Stimulated activated CD4-positive, alpha-beta T cell treated with anti-CD3 and anti-CD28 coated beads, Interleukin-12 subunit alpha, Interleukin-12 subunit beta, amount 100 ng/mL, for 48 hours (primary cell): ENCODE measurements around the gene P2RX4.
"Not testable (repeated sequence)": the region's sequence is repeated elsewhere in the genome, so short reads cannot be mapped to it uniquely, and the experiment has no call there.

Experiments used
- DNase-seq, 3 donors: peaks; one replicate each; pipeline ENCODE4 v3.0.0-alpha.2; 2020; ENCODE audit warnings: low read depth in 2 of 3, low spot score in 1 of 3

Gene P2RX4

DNA sequence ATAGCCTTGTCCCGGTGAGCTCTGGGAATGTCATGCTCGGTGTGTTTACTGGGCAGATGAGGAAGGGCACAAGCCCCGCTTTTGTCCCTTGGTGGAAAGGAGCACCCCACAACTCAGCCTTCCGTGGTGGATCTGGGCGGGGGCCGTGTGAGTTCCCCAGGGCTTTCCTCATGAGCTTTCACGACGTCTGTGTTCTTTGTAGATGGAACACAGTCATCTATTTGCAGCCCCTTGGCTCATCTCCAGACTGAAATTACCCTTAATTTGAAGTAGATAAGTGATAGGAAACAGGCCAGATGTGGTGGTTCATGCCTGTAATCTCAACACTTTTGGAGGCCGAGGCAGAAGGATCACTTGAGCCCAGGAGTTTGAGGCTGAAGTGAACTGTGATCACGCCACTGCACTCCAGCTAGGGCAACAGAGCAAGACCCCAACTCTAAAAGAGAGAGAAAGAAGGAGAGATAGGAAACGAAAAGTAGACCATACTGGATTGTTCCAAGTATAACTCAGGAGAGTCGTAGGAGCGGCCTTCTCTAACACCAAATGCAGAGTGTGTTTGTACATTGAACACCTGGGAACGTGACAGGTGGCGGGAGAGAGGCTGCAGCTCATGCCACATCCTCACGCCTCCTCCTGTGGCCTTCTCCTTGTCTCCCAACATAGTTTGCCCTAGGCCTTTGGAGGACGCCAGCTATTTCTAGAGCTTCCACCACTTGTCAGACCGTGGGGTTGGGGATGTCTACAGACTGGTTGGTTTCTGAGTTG is 8.8 kb downstream of the P2RX4 start:
- no peak for DNase-seq

- DNase-seq, result no peak
These were observed 9.5 kb downstream of the P2RX4 start for GRCh38 chr12:121219353-121219986.

DNA sequence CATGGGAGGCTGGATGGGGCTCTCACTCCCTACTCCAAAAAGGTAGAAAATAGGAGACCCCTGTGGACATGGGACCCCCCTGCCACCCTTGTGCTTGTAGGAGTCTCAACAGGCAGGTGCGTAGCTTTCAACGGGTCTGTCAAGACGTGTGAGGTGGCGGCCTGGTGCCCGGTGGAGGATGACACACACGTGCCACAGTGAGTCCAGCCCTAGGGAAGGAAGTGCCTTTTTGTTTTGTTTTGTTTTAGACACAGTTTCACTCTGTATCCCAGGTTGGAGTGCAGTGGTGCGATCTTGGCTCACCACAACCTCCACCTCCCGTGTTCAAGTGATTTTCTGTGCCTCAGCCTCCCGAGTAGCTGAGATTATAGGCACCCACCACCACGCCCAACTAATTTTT is 12.9 kb downstream of the P2RX4 start:
- DNase-seq, result no peak

DNA sequence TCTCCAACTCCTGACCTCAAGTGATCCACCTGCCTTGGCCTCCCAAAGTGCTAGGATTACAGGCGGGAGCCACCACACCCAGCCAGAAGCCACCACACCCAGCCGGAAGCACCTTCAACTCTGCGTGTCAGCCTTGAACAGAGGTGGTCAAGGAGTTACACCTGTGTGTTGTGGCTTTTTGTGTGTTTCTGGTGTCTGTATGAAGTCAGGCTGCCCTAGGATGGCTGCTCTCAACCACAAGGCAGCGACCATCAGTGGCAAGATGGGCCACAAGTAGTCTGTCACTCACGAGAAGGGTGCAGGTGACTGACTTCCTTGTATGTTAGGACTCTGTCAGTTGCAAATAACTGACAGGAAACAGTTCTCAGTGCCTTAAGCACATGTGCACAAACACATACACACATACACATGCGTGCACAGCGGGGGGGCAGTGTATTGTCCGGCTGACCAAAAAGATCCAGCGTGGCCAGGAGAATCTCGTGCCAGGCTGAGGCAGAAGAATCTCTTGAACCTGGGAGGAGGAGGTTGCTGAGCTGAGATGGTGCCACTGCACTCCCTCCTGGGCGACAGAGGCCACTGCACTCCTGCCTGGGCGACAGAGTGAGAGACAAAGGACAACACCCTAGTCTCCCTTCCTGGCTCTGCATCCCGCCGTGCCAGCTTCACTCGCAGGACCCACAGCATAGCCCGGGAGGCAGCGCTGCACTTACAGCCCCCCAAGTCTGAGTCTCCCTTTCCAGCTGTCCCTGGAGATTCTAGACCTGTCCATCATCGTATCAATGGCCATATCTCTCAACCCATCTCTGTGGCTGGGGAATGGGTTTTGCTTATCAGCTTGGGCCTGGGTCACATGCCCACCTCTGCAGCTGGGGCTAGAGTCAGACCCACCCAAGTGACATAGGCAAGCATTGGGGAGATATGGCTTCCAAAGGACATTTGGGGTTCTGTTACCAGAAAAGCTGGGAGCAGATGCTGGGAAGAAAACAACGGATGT is 13.7 kb downstream of the P2RX4 start:
- no peak for DNase-seq

DNA sequence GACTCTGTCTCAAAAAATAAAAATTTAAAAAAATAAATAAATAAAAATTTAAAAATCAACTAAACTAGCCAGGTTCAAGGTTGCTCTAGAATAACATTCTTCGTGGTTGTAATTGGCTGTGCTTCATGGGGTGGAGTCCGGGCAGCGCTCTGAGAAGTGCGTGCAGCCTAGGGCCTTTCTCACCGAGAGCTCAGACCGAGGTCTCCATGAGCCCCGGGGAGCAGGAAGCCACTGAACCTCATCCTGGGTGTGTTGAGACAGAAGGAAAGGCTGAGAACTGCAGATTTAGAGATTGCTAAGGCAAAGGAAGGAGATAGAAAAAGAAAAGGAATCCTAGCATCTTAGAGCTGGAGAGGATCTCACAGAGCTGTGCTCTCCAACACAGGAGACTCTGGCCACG is 14.7 kb downstream of the P2RX4 start:
- no peak for DNase-seq

- no peak for DNase-seq
These were observed 16.5 kb downstream of the P2RX4 start for GRCh38 chr12:121226399-121226798.

- DNase-seq, result not testable (repeated sequence)
These were observed 16.9 kb downstream of the P2RX4 start for GRCh38 chr12:121226871-121227270.

- no peak for DNase-seq
These were observed 17.4 kb downstream of the P2RX4 start for GRCh38 chr12:121227294-121227693.

DNA sequence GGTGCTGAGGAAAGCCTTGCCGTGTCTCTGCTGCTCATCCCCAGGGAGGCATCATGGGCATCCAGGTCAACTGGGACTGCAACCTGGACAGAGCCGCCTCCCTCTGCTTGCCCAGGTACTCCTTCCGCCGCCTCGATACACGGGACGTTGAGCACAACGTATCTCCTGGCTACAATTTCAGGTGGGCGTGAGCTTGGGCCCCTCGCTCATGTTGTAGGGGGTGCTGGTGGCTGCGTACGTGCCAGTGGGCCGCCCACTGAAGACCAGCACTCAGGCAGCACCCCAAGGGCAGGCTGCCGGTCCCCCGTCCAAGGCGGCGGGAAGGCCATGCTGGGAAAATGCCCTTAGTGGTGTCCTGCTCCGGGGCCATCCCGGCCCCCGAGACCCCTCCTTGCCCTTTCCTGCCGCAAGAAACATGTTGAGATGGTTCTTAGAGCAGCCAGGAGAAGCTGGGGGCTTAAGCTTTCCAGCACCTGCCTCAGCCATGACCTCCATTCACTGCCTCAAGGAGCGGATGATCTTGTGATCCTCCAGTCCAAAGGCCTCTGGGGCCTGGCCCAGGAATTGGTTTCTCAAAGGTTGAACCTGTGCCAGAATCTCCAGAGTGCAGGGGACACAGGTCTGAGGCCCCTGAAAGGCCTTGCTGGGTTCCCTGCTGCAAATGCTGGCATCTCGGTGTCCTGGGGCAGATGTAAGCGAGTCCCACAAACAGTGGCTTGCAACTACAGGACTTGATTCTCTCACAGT is 19.2 kb downstream of the P2RX4 start:
- DNase-seq, result no peak

DNA sequence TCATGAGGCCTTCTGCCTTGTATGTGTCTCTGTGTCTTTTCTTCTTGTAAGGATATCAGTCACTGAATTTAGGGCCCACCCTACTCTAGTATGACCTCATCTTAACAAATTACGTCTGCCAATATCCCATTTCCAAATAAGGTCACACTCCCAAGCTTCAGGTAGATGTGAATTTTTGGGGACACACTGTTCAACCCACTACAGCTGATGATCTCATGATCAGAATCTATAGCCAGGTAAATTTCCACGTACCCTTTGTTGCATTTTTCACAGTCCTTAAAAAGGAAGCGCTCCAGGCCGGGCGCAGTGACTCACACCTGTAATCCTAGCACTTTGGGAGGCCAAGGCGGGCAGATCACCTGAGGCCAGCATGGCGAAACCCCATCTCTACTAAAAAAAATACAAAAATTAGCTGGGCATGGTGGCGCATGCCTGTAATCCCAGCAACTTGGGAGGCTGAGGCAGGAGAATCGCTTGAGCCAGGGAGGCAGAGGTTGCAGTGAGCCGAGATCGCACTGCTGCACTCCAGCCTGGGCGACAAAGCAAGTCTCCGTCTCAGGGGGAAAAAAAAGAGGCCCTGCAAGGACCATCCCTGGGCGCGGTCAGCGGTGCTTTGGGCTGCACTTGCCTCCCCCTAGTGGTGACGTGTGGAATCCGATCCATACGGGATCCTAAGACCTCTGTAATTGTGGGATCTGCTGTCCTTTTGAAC is 20.1 kb downstream of the P2RX4 start:
- peak in 2 of 3 donors; percentile 52 to 53 for DNase-seq

GRCh38 chr12:121230538-121230907 is 20.6 kb downstream of the P2RX4 start:
- DNase-seq, result no peak

DNA sequence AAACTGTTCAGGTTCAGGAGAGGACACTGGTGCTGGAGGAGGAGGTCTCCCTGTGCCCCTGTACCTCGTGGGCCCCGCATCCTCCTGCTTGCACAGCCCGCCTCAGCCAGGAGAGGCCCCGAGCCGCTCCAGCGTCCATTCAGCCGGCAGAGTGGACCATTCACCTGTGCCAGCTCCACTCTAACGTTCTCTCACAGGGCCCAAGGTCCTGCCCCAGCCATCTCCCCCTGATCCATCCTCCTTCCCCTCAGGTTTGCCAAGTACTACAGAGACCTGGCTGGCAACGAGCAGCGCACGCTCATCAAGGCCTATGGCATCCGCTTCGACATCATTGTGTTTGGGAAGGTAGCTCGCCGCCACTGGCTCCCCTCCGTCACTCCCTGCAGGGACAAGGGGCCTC is 22.2 kb downstream of the P2RX4 start:
- no peak for DNase-seq

DNA sequence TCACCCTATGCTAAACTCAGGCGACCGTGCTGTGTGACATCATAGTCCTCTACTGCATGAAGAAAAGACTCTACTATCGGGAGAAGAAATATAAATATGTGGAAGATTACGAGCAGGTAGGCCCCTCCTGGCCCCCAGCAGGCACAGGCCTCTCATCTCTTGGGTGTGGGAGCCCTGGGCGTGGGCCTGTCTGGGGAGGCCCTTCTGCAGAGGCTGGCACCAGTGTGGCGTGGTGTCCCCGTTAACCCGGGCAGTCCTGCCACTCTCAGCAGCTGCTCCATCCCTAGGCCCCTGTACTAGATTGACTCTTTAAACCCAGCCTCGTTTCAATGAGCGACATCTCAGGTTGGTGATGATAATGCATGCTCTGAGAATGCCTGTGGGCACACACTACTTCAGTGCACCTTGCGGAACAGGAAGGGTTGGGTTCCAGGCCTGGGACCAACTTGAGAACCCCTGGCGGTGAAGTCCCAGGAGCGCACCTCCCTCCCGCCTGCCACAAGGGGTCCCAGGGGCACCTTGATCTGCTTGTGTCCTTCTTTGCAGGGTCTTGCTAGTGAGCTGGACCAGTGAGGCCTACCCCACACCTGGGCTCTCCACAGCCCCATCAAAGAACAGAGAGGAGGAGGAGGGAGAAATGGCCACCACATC is 23.2 kb downstream of the P2RX4 start:
- DNase-seq, result no peak

GRCh38 chr12:121233628-121234020 is 23.7 kb downstream of the P2RX4 start:
- DNase-seq, result no peak

GRCh38 chr12:121236776-121237175 is 26.8 kb downstream of the P2RX4 start:
- DNase-seq, result no peak

GRCh38 chr12:121237415-121237814 is 27.5 kb downstream of the P2RX4 start:
- DNase-seq, result no peak

GRCh38 chr12:121238086-121238485 is 28.2 kb downstream of the P2RX4 start:
- no peak for DNase-seq

- DNase-seq, result no peak
These were observed 28.8 kb downstream of the P2RX4 start for GRCh38 chr12:121238604-121239350.
